DOHH2 (cell line): ENCODE data around the gene RAPGEF3.

Source experiments
- EZH2phosphoT487 ChIP-seq: fragments of 200-600 bp; sonication (generic); IDR thresholded peaks from 2 replicates; pipeline ENCODE4 v1.6.1; 2017; ENCODE audit warnings: borderline replicate concordance, mild to moderate bottlenecking, antibody characterized with exemption, low read length, moderate library complexity, mixed read lengths
- TF ChIP-seq, protein P1 (sequence below): fragments of 200-600 bp; sonication (generic); IDR thresholded peaks from one replicate; pipeline ENCODE4 v1.5.1; 2014; ENCODE audit warnings: antibody characterized with exemption, mild to moderate bottlenecking, low read depth, low read length; ENCODE audit not compliant: poor library complexity, severe bottlenecking

DNA sequence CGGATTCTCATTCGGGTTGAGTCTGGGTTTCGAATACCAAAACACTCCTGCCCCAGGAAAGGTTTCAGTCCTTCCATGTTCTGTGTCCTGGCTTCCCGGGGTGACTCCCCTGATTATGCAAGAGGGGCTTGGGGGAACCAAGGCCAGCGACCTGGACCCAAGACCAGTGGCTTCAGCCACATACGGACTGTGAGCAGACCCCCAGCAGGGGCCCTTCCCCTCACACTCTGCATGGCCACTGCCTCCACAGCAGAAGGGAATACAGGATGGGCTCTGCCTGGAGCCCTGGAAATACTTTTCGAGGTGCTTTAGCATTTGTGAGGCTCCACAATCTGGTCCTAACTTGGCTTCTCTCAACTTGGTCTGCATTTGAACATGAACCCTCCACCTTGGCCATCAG lies 41.9 kb upstream of the RAPGEF3 start:
- TF ChIP-seq, protein P1, sequence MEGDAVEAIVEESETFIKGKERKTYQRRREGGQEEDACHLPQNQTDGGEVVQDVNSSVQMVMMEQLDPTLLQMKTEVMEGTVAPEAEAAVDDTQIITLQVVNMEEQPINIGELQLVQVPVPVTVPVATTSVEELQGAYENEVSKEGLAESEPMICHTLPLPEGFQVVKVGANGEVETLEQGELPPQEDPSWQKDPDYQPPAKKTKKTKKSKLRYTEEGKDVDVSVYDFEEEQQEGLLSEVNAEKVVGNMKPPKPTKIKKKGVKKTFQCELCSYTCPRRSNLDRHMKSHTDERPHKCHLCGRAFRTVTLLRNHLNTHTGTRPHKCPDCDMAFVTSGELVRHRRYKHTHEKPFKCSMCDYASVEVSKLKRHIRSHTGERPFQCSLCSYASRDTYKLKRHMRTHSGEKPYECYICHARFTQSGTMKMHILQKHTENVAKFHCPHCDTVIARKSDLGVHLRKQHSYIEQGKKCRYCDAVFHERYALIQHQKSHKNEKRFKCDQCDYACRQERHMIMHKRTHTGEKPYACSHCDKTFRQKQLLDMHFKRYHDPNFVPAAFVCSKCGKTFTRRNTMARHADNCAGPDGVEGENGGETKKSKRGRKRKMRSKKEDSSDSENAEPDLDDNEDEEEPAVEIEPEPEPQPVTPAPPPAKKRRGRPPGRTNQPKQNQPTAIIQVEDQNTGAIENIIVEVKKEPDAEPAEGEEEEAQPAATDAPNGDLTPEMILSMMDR: no peak
- TF ChIP-seq EZH2phosphoT487: no peak
